22Rv1 (cell line): ENCODE data around the gene SRPK2.

Experiments used
- ZFX ChIP-seq: fragments of 450-650 bp; IDR thresholded peaks from 2 replicates; pipeline ENCODE4 v1.6.1; 2017; ENCODE audit warnings: antibody characterized with exemption, borderline replicate concordance
- TF ChIP-seq, protein P1 (sequence below): fragments of 450-650 bp; IDR thresholded peaks from 2 replicates; pipeline ENCODE4 v1.5.1; 2017; ENCODE audit warnings: mild to moderate bottlenecking

DNA sequence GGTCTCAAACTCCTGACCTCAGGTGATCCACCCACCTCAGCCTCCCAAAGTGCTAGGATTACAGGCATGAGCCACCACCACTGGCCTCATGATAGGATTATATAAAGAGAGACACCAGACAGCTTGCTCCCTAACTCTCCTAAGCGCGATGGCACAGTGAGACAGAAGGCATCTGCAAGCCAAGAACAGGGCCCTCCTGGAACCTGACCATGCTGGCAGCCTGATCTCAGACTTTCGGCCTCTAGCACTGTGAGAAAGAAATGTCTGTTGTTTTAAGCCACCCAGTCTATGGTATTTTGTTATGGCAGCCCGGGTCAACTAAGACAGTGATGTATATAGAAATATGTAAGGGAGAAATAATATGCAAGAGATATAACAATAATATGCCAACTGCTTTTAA, 51.2 kb downstream of the SRPK2 start:
- TF ChIP-seq, protein P1, sequence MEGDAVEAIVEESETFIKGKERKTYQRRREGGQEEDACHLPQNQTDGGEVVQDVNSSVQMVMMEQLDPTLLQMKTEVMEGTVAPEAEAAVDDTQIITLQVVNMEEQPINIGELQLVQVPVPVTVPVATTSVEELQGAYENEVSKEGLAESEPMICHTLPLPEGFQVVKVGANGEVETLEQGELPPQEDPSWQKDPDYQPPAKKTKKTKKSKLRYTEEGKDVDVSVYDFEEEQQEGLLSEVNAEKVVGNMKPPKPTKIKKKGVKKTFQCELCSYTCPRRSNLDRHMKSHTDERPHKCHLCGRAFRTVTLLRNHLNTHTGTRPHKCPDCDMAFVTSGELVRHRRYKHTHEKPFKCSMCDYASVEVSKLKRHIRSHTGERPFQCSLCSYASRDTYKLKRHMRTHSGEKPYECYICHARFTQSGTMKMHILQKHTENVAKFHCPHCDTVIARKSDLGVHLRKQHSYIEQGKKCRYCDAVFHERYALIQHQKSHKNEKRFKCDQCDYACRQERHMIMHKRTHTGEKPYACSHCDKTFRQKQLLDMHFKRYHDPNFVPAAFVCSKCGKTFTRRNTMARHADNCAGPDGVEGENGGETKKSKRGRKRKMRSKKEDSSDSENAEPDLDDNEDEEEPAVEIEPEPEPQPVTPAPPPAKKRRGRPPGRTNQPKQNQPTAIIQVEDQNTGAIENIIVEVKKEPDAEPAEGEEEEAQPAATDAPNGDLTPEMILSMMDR, result no peak
- no peak for TF ChIP-seq ZFX
